Mesothelial cell of epicardium (in vitro differentiated cells): ENCODE data around the gene CFAP92. TPM values are rescaled to one million over a fixed set of nuclear protein-coding genes. Genes with fewer than 3 reads are reported as not detected.

Experiments
- DNase-seq, 2 experiments: peaks; one replicate each; pipeline ENCODE4 v3.0.0; 2021; ENCODE audit warnings: low spot score in 2 of 2; ENCODE audit not compliant: unreplicated experiment in 2 of 2
- H3K27ac Mint-ChIP-seq: 2 replicates; pipeline ENCODE4 v1.8.0; 2021; ENCODE audit warnings: mixed read lengths
- H3K27me3 Mint-ChIP-seq: 2 replicates; pipeline ENCODE4 v1.8.0; 2021; ENCODE audit warnings: low read depth, mixed read lengths
- H3K36me3 Mint-ChIP-seq: 2 replicates; pipeline ENCODE4 v1.8.0; 2021; ENCODE audit warnings: mixed read lengths
- H3K4me1 Mint-ChIP-seq: 2 replicates; pipeline ENCODE4 v1.8.0; 2021; ENCODE audit warnings: mixed read lengths
- H3K4me3 Mint-ChIP-seq: 2 replicates; pipeline ENCODE4 v1.8.0; 2021; ENCODE audit warnings: mild to moderate bottlenecking, moderate library complexity, mixed read lengths
- H3K9me3 Mint-ChIP-seq: 2 replicates; pipeline ENCODE4 v1.8.0; 2021; ENCODE audit warnings: mixed read lengths
- CTCF ChIP-seq: fragments of 200-600 bp; sonication (generic); IDR thresholded peaks from one replicate; pipeline ENCODE4 v1.5.0; 2021; ENCODE audit warnings: antibody characterized with exemption; ENCODE audit not compliant: unreplicated experiment
- total RNA-seq: library from RNA; stranded (reverse); gene quantifications from 3 replicates; pipeline ENCODE4 v1.2.1, GENCODE V29; 2021

CFAP92 gene
- total RNA-seq, 1 donor from 2014 or later = 0.76 TPM

- H3K4me3 Mint-ChIP-seq = no peak overlapping the region
- no peak for DNase-seq
- TF ChIP-seq CTCF = no peak
- peaks cover 18% of the 10 kb centered on the region for H3K27me3 Mint-ChIP-seq
- H3K36me3 Mint-ChIP-seq = no peaks in the 10 kb centered on the region
- no peaks in the 10 kb centered on the region for H3K9me3 Mint-ChIP-seq
- H3K27ac Mint-ChIP-seq = no peak overlapping the region
- H3K4me1 Mint-ChIP-seq = peaks cover 6% of the 10 kb centered on the region
These were observed 5.6 kb downstream of the CFAP92 start for GRCh38 chr3:128988286-128988685.

DNA sequence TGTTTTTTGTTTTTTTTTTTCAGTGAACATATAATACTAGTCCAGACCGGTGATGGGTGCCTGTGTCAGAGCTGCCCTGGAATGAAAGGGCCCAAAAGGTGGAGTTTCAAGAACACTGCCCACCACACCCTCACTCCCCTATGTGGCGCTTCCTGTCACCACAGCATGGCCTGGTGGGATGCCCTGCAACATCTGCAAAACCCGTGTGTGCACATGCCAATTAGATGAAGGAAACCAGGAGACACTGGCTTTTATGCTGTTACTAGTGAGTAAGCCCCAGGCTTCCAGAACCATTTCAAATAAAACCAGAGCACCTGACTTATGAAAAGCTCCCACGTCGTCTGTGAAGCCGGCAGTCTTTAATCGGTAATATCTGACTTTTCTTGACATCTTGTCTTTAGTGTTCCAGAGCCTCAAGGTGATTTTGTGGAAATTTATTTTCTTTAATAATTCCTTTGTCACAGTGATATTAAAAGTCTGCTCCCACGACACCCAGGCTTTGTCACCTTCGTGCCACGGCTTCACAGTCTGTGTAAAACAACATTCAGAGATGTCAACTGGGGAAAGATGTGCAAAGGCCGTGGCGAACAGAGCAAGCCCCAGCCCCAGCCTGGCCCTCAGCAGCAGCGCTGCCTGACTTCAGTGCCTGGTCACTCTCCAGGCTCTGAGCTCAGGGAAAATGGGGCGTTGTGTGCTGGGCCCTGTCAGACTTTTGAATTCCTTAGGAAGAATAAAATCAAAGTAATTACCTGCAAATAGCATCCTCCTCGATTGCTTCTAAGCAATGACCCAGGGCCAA is 6.4 kb downstream of the CFAP92 start:
- DNase-seq = no peak
- no peaks in the 10 kb centered on the region for H3K9me3 Mint-ChIP-seq
- no peak overlapping the region for H3K27ac Mint-ChIP-seq
- H3K4me3 Mint-ChIP-seq = no peak overlapping the region
- no peak for TF ChIP-seq CTCF
- H3K36me3 Mint-ChIP-seq = no peaks in the 10 kb centered on the region
- H3K4me1 Mint-ChIP-seq = no peaks in the 10 kb centered on the region
- peaks cover 14% of the 10 kb centered on the region for H3K27me3 Mint-ChIP-seq

DNA sequence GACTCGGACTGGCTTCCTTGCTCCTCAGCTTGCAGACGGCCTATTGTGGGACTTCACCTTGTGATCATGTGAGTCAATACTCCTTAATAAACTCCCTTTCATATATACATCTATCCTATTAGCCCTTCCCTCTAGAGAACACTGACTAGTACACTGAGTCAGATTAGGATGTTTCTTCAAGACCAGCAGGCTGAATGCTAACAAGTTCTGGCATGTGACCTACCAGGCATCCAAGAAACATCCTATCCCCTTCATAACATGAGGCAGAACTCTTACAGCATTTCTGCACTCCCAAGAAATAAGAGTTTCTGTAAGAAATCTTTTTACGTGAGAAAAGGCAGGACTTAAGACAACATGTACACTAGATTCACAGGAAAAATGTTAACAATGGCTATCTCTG is 9.3 kb downstream of the CFAP92 start:
- Mint-ChIP-seq H3K4me3 (no peak overlapping the region), H3K4me1 (no peaks in the 10 kb centered on the region), H3K9me3 (no peaks in the 10 kb centered on the region), H3K27ac (no peak overlapping the region), H3K27me3 (peaks cover 10% of the 10 kb centered on the region), H3K36me3 (no peaks in the 10 kb centered on the region)
- no peak for TF ChIP-seq CTCF
- DNase-seq = no peak

GRCh38 chr3:128983293-128984069 is 10.4 kb downstream of the CFAP92 start:
- Mint-ChIP-seq H3K9me3 (no peaks in the 10 kb centered on the region), H3K27me3 (peaks cover 12% of the 10 kb centered on the region), H3K4me1 (no peaks in the 10 kb centered on the region), H3K36me3 (no peaks in the 10 kb centered on the region), H3K4me3 (no peak overlapping the region), H3K27ac (no peak overlapping the region)
- no peak for TF ChIP-seq CTCF
- DNase-seq = no peak

DNA sequence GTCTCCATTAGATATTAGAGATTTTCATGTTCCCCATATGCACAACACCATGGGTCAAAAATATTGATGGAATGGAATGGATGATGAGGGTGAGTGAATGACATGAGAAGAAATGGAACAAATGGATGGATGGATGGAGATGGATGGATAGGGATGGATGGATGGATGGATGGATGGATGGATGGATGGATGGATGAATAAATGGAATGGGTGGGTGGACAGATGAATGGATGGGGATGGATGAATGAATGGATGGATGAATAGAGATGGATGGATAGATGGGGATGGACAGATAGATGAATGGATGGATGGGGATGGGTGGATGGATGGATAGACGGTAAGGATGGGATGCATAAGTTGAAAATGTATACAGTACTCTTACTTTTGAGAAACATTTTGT is 18.6 kb downstream of the CFAP92 start:
- Mint-ChIP-seq H3K27me3 (peaks cover 27% of the 10 kb centered on the region), H3K9me3 (no peaks in the 10 kb centered on the region), H3K4me1 (no peaks in the 10 kb centered on the region), H3K27ac (no peak overlapping the region), H3K4me3 (no peak overlapping the region), H3K36me3 (no peaks in the 10 kb centered on the region)
- DNase-seq = no peak
- TF ChIP-seq CTCF = no peak
